PFSK-1 (cell line): Measurements from ENCODE around the gene RASSF7.

Source experiments
- POLR2AphosphoS5 ChIP-seq: IDR thresholded peaks from 2 replicates; pipeline ENCODE4 v1.6.1; 2012; ENCODE audit warnings: low read depth, mild to moderate bottlenecking, control low read depth, low read length, moderate library complexity
- TAF1 ChIP-seq: IDR thresholded peaks from 2 replicates; pipeline ENCODE4 v1.6.1; 2012; ENCODE audit warnings: low read length, control low read depth, borderline replicate concordance; ENCODE audit not compliant: insufficient read depth

GRCh38 chr11:567629-568292 lies 7.0 kb downstream of the RASSF7 start:
- no peak for TF ChIP-seq POLR2AphosphoS5
- no peak for TF ChIP-seq TAF1
